ENCODE measurements around the gene AKAIN1. TPM values are rescaled to one million over a fixed set of nuclear protein-coding genes. Genes with fewer than 3 reads are reported as not detected.

The AKAIN1 gene
- total RNA-seq, 2 experiments from 2014 or later = not detected

- H3K27me3 Mint-ChIP-seq = no peaks in the 10 kb centered on the region
- POLR2A ChIA-PET = no interaction called here
- no peak for ATAC-seq (ENCODE audit: low read depth)
Measured at GRCh38 chr18:5152343-5153020, 44.6 kb downstream of the AKAIN1 start.

GRCh38 chr18:5150894-5151293, 46.2 kb downstream of the AKAIN1 start:
- no peak for ATAC-seq (ENCODE audit: low read depth)
- no peaks in the 10 kb centered on the region for H3K36me3 Mint-ChIP-seq
- no peak for DNase-seq
- no peaks in the 10 kb centered on the region for H3K9me3 Mint-ChIP-seq
- H3K27ac Mint-ChIP-seq = no peak overlapping the region
- no peaks in the 10 kb centered on the region for H3K4me1 Mint-ChIP-seq
- no peak overlapping the region for H3K4me3 Mint-ChIP-seq
- POLR2A ChIA-PET = no interaction called here
- H3K27me3 Mint-ChIP-seq = no peaks in the 10 kb centered on the region

More at GRCh38 chr18:5152343-5153020, 44.6 kb downstream of the AKAIN1 start:
- DNase-seq = no peak
- Mint-ChIP-seq H3K9me3 (no peaks in the 10 kb centered on the region), H3K4me1 (no peaks in the 10 kb centered on the region), H3K4me3 (no peak overlapping the region), H3K27ac (no peak overlapping the region), H3K36me3 (no peaks in the 10 kb centered on the region)

GRCh38 chr18:5146093-5146492, 51.0 kb downstream of the AKAIN1 start:
- Mint-ChIP-seq H3K4me1 (peaks cover 3% of the 10 kb centered on the region), H3K4me3 (no peak overlapping the region), H3K27ac (no peak overlapping the region), H3K36me3 (no peaks in the 10 kb centered on the region), H3K27me3 (no peaks in the 10 kb centered on the region), H3K9me3 (peaks cover 1% of the 10 kb centered on the region)
- no peak for ATAC-seq (ENCODE audit: low read depth)
- POLR2A ChIA-PET = no interaction called here
- no peak for DNase-seq

- Mint-ChIP-seq H3K4me3 (no peak overlapping the region), H3K4me1 (peaks cover 3% of the 10 kb centered on the region), H3K27me3 (no peaks in the 10 kb centered on the region), H3K27ac (no peak overlapping the region), H3K36me3 (no peaks in the 10 kb centered on the region), H3K9me3 (peaks cover 1% of the 10 kb centered on the region)
- POLR2A ChIA-PET = no interaction called here
- ATAC-seq (ENCODE audit: low read depth) = no peak
- DNase-seq = no peak
Measured at GRCh38 chr18:5145168-5145825, 51.8 kb downstream of the AKAIN1 start.

GRCh38 chr18:5144629-5145028, 52.4 kb downstream of the AKAIN1 start:
- Mint-ChIP-seq H3K4me3 (no peak overlapping the region), H3K4me1 (peaks cover 3% of the 10 kb centered on the region)
- ATAC-seq (ENCODE audit: low read depth) = no peak

GRCh38 chr18:5142859-5143258, 54.2 kb downstream of the AKAIN1 start:
- no peak for ATAC-seq (ENCODE audit: low read depth)
- POLR2A ChIA-PET = no interaction called here
- H3K4me1 Mint-ChIP-seq = peaks cover 3% of the 10 kb centered on the region
- peaks cover 1% of the 10 kb centered on the region for H3K9me3 Mint-ChIP-seq
- H3K27me3 Mint-ChIP-seq = no peaks in the 10 kb centered on the region
- no peak overlapping the region for H3K27ac Mint-ChIP-seq
- DNase-seq = no peak
- H3K36me3 Mint-ChIP-seq = no peaks in the 10 kb centered on the region
- H3K4me3 Mint-ChIP-seq = no peak overlapping the region

More at GRCh38 chr18:5144629-5145028, 52.4 kb downstream of the AKAIN1 start:
- peaks cover 1% of the 10 kb centered on the region for H3K9me3 Mint-ChIP-seq
- no peaks in the 10 kb centered on the region for H3K36me3 Mint-ChIP-seq
- no peak for DNase-seq
- H3K27me3 Mint-ChIP-seq = no peaks in the 10 kb centered on the region
- POLR2A ChIA-PET = no interaction called here
- no peak overlapping the region for H3K27ac Mint-ChIP-seq

- Mint-ChIP-seq H3K4me1 (peaks cover 3% of the 10 kb centered on the region), H3K9me3 (peaks cover 1% of the 10 kb centered on the region), H3K27me3 (no peaks in the 10 kb centered on the region), H3K4me3 (no peak overlapping the region), H3K36me3 (no peaks in the 10 kb centered on the region), H3K27ac (no peak overlapping the region)
- POLR2A ChIA-PET = no interaction called here
- DNase-seq (no peak), ATAC-seq (ENCODE audit: low read depth) (no peak)
Measured at GRCh38 chr18:5142131-5142530, 54.9 kb downstream of the AKAIN1 start.

- POLR2A ChIA-PET = no interaction called here
- Mint-ChIP-seq H3K4me1 (no peaks in the 10 kb centered on the region), H3K27ac (no peak overlapping the region), H3K4me3 (no peak overlapping the region), H3K9me3 (peaks cover 1% of the 10 kb centered on the region), H3K27me3 (no peaks in the 10 kb centered on the region), H3K36me3 (no peaks in the 10 kb centered on the region)
- DNase-seq = no peak
- no peak for ATAC-seq (ENCODE audit: low read depth)
Measured at GRCh38 chr18:5137261-5137660, 59.8 kb downstream of the AKAIN1 start.

GRCh38 chr18:5132987-5133386, 64.1 kb downstream of the AKAIN1 start:
- no peak for DNase-seq
- Mint-ChIP-seq H3K27me3 (no peaks in the 10 kb centered on the region), H3K9me3 (peaks cover 6% of the 10 kb centered on the region), H3K27ac (no peak overlapping the region), H3K4me1 (no peaks in the 10 kb centered on the region), H3K4me3 (no peak overlapping the region), H3K36me3 (no peaks in the 10 kb centered on the region)
- POLR2A ChIA-PET = no interaction called here
- no peak for ATAC-seq (ENCODE audit: low read depth)

- DNase-seq = no peak
- POLR2A ChIA-PET = no interaction called here
- ATAC-seq (ENCODE audit: low read depth) = no peak
- H3K27ac Mint-ChIP-seq = no peak overlapping the region
- no peaks in the 10 kb centered on the region for H3K27me3 Mint-ChIP-seq
- H3K4me1 Mint-ChIP-seq = no peaks in the 10 kb centered on the region
- H3K36me3 Mint-ChIP-seq = peaks cover 1% of the 10 kb centered on the region
- H3K4me3 Mint-ChIP-seq = no peak overlapping the region
- peaks cover 12% of the 10 kb centered on the region for H3K9me3 Mint-ChIP-seq
Measured at GRCh38 chr18:5122272-5122671, 74.8 kb downstream of the AKAIN1 start.

GRCh38 chr18:5110266-5110665, 86.8 kb downstream of the AKAIN1 start:
- ATAC-seq (ENCODE audit: low read depth) (no peak), DNase-seq (no peak)
- no peaks in the 10 kb centered on the region for H3K27me3 Mint-ChIP-seq
- H3K27ac Mint-ChIP-seq = no peak overlapping the region
- H3K36me3 Mint-ChIP-seq = no peaks in the 10 kb centered on the region
- peaks cover 2% of the 10 kb centered on the region for H3K4me1 Mint-ChIP-seq
- no peak overlapping the region for H3K4me3 Mint-ChIP-seq
- POLR2A ChIA-PET = no interaction called here
- H3K9me3 Mint-ChIP-seq = peaks cover 3% of the 10 kb centered on the region

GRCh38 chr18:5107988-5108387, 89.1 kb downstream of the AKAIN1 start:
- no peaks in the 10 kb centered on the region for H3K9me3 Mint-ChIP-seq
- H3K4me1 Mint-ChIP-seq = peaks cover 2% of the 10 kb centered on the region
- DNase-seq (no peak), ATAC-seq (ENCODE audit: low read depth) (no peak)
- H3K27me3 Mint-ChIP-seq = no peaks in the 10 kb centered on the region
- H3K27ac Mint-ChIP-seq = no peak overlapping the region
- H3K4me3 Mint-ChIP-seq = no peak overlapping the region
- no peaks in the 10 kb centered on the region for H3K36me3 Mint-ChIP-seq
- POLR2A ChIA-PET = no interaction called here

- POLR2A ChIA-PET = no interaction called here
- Mint-ChIP-seq H3K4me1 (peaks cover 2% of the 10 kb centered on the region), H3K4me3 (no peak overlapping the region), H3K36me3 (no peaks in the 10 kb centered on the region), H3K9me3 (no peaks in the 10 kb centered on the region), H3K27ac (no peak overlapping the region), H3K27me3 (no peaks in the 10 kb centered on the region)
- ATAC-seq (ENCODE audit: low read depth) (no peak), DNase-seq (no peak)
Measured at GRCh38 chr18:5106730-5107129, 90.3 kb downstream of the AKAIN1 start.

GRCh38 chr18:5104246-5104645, 92.8 kb downstream of the AKAIN1 start:
- Mint-ChIP-seq H3K27me3 (no peaks in the 10 kb centered on the region), H3K27ac (no peak overlapping the region)

More at GRCh38 chr18:5104246-5104645, 92.8 kb downstream of the AKAIN1 start:
- DNase-seq (no peak), ATAC-seq (ENCODE audit: low read depth) (no peak)
- Mint-ChIP-seq H3K4me3 (no peak overlapping the region), H3K9me3 (no peaks in the 10 kb centered on the region), H3K4me1 (peaks cover 2% of the 10 kb centered on the region), H3K36me3 (no peaks in the 10 kb centered on the region)
- POLR2A ChIA-PET = no interaction called here

All from activated naive CD8-positive, alpha-beta T cell treated with anti-CD3 and anti-CD28 coated beads, Interleukin-2, amount 10 ng/mL, durations not matched to agents 7 days and 5 days (primary cell).